IPS-20b (cell line): ENCODE measurements around the gene PTHLH.

Experiments
- H3K27ac ChIP-seq: one replicate; pipeline ENCODE4 v1.5.1; 2013; ENCODE audit warnings: low read length
- H3K27me3 ChIP-seq: 2 replicates; pipeline ENCODE4 v1.6.1; 2013; ENCODE audit warnings: mild to moderate bottlenecking, low read length, inconsistent platforms; ENCODE audit not compliant: insufficient read depth
- H3K36me3 ChIP-seq: 2 replicates; pipeline ENCODE4 v1.6.1; 2013; ENCODE audit warnings: low read depth, mild to moderate bottlenecking, inconsistent platforms, low read length, moderate library complexity; ENCODE audit not compliant: insufficient read depth
- H3K4me1 ChIP-seq: 2 replicates; pipeline ENCODE4 v1.6.1; 2013; ENCODE audit warnings: mild to moderate bottlenecking, control low read depth, inconsistent platforms, low read length, moderate library complexity; ENCODE audit not compliant: insufficient read depth
- H3K4me3 ChIP-seq: 2 replicates; pipeline ENCODE4 v1.5.1; 2013; ENCODE audit warnings: mild to moderate bottlenecking, low read length, inconsistent platforms
- H3K9ac ChIP-seq: 2 replicates; pipeline ENCODE4 v1.6.1; 2013; ENCODE audit warnings: low read depth, mild to moderate bottlenecking, inconsistent platforms, low read length, moderate library complexity
- H3K9me3 ChIP-seq: 2 replicates; pipeline ENCODE4 v1.6.1; 2013; ENCODE audit warnings: mild to moderate bottlenecking, low read depth, low read length, inconsistent platforms; ENCODE audit not compliant: insufficient read depth

PTHLH gene

GRCh38 chr12:27972721-27973120 is at the start of gene PTHLH:
Gene PTHLH, minus strand, starts transcription at chr12:27972733. Its CDS starts 3,239 bp downstream, at chr12:27969494.
- H3K27me3 ChIP-seq, result peaks cover 99% of the 10 kb centered on the region
- peak within 1 kb of the TSS; percentile 42; the same call in 1 of the 2 replicates for H3K4me3 ChIP-seq
- H3K4me1 ChIP-seq, result peaks cover 28% of the 10 kb centered on the region
- H3K9me3 ChIP-seq, result no peaks in the 10 kb centered on the region; the same call in 1 of the 2 replicates
- no peak within 1 kb of the TSS for H3K27ac ChIP-seq
- no peaks in the 10 kb centered on the region for H3K36me3 ChIP-seq
- H3K9ac ChIP-seq, result no peak within 1 kb of the TSS

DNA sequence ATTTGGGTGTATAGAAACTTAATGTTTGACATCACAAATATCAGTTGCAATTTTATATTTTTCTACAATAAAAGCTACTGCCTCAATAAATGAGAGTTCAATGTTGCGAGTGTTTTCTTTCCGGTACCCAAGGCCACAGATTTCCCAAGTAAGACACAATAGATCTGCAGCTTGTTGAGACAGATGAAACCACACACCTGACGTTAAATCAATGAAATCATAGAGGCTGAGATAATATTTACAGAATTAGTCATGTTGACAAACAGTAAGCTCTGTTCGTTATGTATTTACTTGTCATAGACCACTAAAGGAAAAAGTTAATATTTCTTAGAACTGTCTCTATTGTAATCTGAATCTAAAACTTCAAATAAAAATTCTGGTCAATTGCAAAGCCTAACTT is 49.2 kb upstream of the PTHLH start:
- H3K27ac ChIP-seq, result no peak overlapping the region

GRCh38 chr12:28017873-28018255 is 45.3 kb upstream of the PTHLH start:
- H3K4me3 ChIP-seq, result no peak overlapping the region
- no peak overlapping the region for H3K27ac ChIP-seq
- no peaks in the 10 kb centered on the region for H3K4me1 ChIP-seq
- no peaks in the 10 kb centered on the region for H3K36me3 ChIP-seq
- H3K9ac ChIP-seq, result no peak overlapping the region
- no peaks in the 10 kb centered on the region for H3K9me3 ChIP-seq
- no peaks in the 10 kb centered on the region for H3K27me3 ChIP-seq

More for the DNA sequence above, 49.2 kb upstream of the PTHLH start:
- Histone ChIP-seq H3K4me3 (no peak overlapping the region), H3K9me3 (no peaks in the 10 kb centered on the region), H3K4me1 (no peaks in the 10 kb centered on the region), H3K36me3 (no peaks in the 10 kb centered on the region), H3K27me3 (no peaks in the 10 kb centered on the region), H3K9ac (no peak overlapping the region)

DNA sequence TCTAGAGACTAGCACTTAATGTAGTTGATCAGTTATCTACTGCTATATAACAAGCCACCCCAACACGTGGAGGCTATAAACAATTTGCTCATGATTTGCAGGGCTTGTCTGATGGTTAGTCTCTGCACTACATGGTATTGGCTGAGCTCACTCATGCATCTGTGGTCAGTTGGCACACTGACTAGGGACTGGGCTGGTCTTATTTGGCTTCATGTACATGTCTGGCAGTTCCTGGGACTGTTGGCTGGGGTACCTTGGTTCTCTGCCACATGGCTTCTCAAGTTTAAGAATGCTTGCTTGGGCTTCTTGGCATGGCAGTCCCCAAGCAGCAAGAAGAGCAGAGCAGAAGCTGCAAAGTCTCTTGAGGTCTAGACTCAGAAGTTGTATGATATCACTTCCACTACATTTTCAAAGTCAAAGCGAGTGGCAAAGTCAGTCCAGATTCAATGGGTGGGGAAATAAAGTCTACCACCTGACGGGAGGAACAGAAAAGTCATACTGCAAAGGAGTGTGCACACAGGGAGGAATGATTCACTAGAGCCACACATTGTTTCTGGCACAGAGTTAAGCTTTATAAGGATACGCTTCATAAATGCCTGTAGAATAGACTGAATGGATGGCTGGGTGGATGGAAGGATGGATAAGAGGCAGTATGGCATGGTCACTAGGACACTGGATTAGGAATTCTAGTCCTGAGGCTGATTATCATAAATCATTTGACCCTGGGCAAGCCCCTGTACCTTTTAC is 44.8 kb upstream of the PTHLH start:
- Histone ChIP-seq H3K4me3 (no peak overlapping the region), H3K4me1 (no peaks in the 10 kb centered on the region), H3K27me3 (no peaks in the 10 kb centered on the region), H3K36me3 (no peaks in the 10 kb centered on the region), H3K9me3 (no peaks in the 10 kb centered on the region), H3K9ac (no peak overlapping the region), H3K27ac (no peak overlapping the region)

GRCh38 chr12:28015165-28015564 is 42.6 kb upstream of the PTHLH start:
- no peak overlapping the region for H3K4me3 ChIP-seq
- no peak overlapping the region for H3K27ac ChIP-seq
- no peaks in the 10 kb centered on the region for H3K4me1 ChIP-seq
- no peaks in the 10 kb centered on the region for H3K9me3 ChIP-seq
- H3K27me3 ChIP-seq, result no peaks in the 10 kb centered on the region
- no peaks in the 10 kb centered on the region for H3K36me3 ChIP-seq
- H3K9ac ChIP-seq, result no peak overlapping the region

- no peak overlapping the region for H3K9ac ChIP-seq
These were observed 41.7 kb upstream of the PTHLH start for GRCh38 chr12:28014196-28014595.

DNA sequence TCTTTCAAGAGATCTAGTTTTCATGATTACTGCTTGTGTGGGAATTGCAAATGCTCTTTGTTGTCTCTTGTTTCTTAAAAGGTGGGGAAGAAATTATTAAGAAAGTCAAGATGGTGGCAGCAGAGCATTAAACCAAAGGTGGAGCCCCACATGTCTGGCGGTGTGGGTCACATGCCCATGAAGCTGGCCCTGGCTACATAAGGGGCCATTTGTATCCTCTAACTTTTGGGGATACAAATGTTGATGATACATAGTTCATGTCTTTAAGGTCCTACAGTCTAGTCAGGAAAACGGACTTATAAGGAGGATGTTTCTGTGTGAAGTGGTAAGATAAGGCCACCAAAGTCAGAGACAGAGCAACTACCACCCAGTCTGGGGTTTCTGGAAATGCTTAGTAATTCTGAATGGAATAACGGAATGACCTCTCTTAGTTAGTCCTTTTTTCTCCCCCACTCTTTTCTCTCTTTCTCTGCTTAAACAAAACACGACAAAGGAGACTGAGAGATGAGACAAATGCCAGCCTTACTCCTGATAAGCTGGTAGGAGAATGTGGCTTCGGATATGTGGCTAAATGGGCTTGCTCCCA is 39.9 kb upstream of the PTHLH start:
- Histone ChIP-seq H3K36me3 (no peaks in the 10 kb centered on the region), H3K4me3 (no peak overlapping the region), H3K9me3 (no peaks in the 10 kb centered on the region), H3K9ac (no peak overlapping the region), H3K4me1 (no peaks in the 10 kb centered on the region), H3K27ac (no peak overlapping the region), H3K27me3 (no peaks in the 10 kb centered on the region)

More at GRCh38 chr12:28014196-28014595, 41.7 kb upstream of the PTHLH start:
- Histone ChIP-seq H3K36me3 (no peaks in the 10 kb centered on the region), H3K4me1 (no peaks in the 10 kb centered on the region), H3K27ac (no peak overlapping the region), H3K4me3 (no peak overlapping the region), H3K9me3 (no peaks in the 10 kb centered on the region), H3K27me3 (no peaks in the 10 kb centered on the region)

- Histone ChIP-seq H3K9me3 (no peaks in the 10 kb centered on the region), H3K4me1 (no peaks in the 10 kb centered on the region), H3K4me3 (no peak overlapping the region), H3K36me3 (no peaks in the 10 kb centered on the region), H3K9ac (no peak overlapping the region), H3K27me3 (no peaks in the 10 kb centered on the region), H3K27ac (no peak overlapping the region)
These were observed 37.5 kb upstream of the PTHLH start for GRCh38 chr12:28010036-28010435.

GRCh38 chr12:27999970-28000369 is 27.4 kb upstream of the PTHLH start:
- Histone ChIP-seq H3K4me1 (no peaks in the 10 kb centered on the region; the same call in 1 of the 2 replicates), H3K36me3 (no peaks in the 10 kb centered on the region), H3K9ac (no peak overlapping the region), H3K9me3 (no peaks in the 10 kb centered on the region), H3K27me3 (no peaks in the 10 kb centered on the region), H3K27ac (no peak overlapping the region), H3K4me3 (no peak overlapping the region)

GRCh38 chr12:27999521-27999920 is 27.0 kb upstream of the PTHLH start:
- H3K9ac ChIP-seq, result no peak overlapping the region
- H3K4me1 ChIP-seq, result no peaks in the 10 kb centered on the region; the same call in 1 of the 2 replicates
- H3K4me3 ChIP-seq, result no peak overlapping the region
- H3K27ac ChIP-seq, result no peak overlapping the region
- no peaks in the 10 kb centered on the region for H3K36me3 ChIP-seq
- H3K27me3 ChIP-seq, result no peaks in the 10 kb centered on the region
- H3K9me3 ChIP-seq, result no peaks in the 10 kb centered on the region

DNA sequence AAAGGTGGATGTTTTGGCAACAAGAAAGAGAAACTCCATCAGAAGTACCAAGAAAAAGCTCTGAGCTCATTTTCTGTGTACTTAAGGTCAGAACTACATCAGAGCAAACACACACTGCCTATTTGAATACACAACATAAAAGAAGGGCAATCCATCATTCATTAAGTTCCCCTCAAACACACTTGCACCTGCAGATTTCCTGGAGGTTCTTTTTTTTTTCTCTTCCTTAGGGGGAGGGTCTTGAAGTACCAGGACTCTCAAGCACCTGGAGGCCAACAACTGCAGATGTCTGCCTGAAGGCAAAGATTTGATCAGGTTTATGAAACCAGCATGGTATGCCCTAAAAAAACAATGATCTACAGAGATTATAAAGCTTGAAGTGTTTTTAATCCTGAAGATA is 26.1 kb upstream of the PTHLH start:
- no peaks in the 10 kb centered on the region; the same call in 1 of the 2 replicates for H3K4me1 ChIP-seq
- no peak overlapping the region for H3K4me3 ChIP-seq
- no peak overlapping the region for H3K27ac ChIP-seq
- no peaks in the 10 kb centered on the region for H3K9me3 ChIP-seq
- H3K27me3 ChIP-seq, result no peaks in the 10 kb centered on the region
- no peaks in the 10 kb centered on the region for H3K36me3 ChIP-seq
- no peak overlapping the region for H3K9ac ChIP-seq

DNA sequence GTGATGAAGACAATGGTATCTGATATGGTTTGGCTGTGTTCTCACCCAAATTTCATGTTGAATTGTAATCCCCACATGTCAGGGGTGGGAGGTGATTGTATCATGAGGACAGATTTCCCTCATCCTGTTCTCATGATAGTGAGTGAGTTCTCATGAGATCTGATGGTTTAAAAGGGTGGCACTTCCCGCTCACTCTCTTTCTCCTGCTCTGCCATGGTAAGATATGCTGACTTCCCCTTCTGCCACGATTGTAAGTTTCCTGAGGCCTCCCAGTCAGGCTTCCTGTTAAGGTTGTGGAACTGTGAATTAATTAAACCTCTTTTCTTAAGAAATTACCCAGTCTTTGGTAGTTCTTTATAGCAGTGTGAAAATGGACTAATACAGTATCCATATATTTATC is 25.6 kb upstream of the PTHLH start:
- Histone ChIP-seq H3K4me1 (no peaks in the 10 kb centered on the region; the same call in 1 of the 2 replicates), H3K27me3 (no peaks in the 10 kb centered on the region), H3K36me3 (no peaks in the 10 kb centered on the region), H3K9me3 (no peaks in the 10 kb centered on the region), H3K9ac (no peak overlapping the region), H3K4me3 (no peak overlapping the region), H3K27ac (no peak overlapping the region)
